H1 (cell line): ENCODE results near the gene TNFRSF1A. TPM values are rescaled to one million over a fixed set of nuclear protein-coding genes. Genes with fewer than 3 reads are reported as not detected.

ENCODE experiments used
- CBX5 ChIP-seq: fragments of 300-800, 300-1000 bp; sonication (generic); IDR thresholded peaks from 2 replicates; pipeline ENCODE4 v1.7.1; 2016; ENCODE audit warnings: antibody characterized with exemption, low read length, low read depth
- EZH2 ChIP-seq: fragments of 200-600 bp; sonication (generic); IDR thresholded peaks from 2 replicates; pipeline ENCODE4 v1.7.1; 2012; ENCODE audit warnings: low read depth, mild to moderate bottlenecking, moderate library complexity, low read length, inconsistent platforms; ENCODE audit not compliant: severe bottlenecking
- HDAC2 ChIP-seq, 2 experiments: fragments of 300-600 bp in 1 of 2; sonication (generic) in 1 of 2; IDR thresholded peaks; 2 replicates each; pipeline ENCODE4 v1.6.1; 2011 to 2012; ENCODE audit warnings: low read depth in 2 of 2, low read length in 2 of 2, mild to moderate bottlenecking in 2 of 2, moderate library complexity in 2 of 2, borderline replicate concordance in 1 of 2, inconsistent platforms in 1 of 2
- POLR2AphosphoS5 ChIP-seq: IDR thresholded peaks from 2 replicates; pipeline ENCODE4 v1.6.1; 2011; ENCODE audit warnings: low read depth, low read length
- POU5F1 ChIP-seq: IDR thresholded peaks from 2 replicates; pipeline ENCODE4 v1.6.1; 2011; ENCODE audit warnings: low read depth, mild to moderate bottlenecking, low read length, moderate library complexity
- TAF1 ChIP-seq: IDR thresholded peaks from 2 replicates; pipeline ENCODE4 v1.6.1; 2011; ENCODE audit warnings: mild to moderate bottlenecking, low read depth, low read length
- TEAD4 ChIP-seq: IDR thresholded peaks from 2 replicates; pipeline ENCODE4 v1.6.1; 2012; ENCODE audit warnings: low read depth, low read length, inconsistent platforms, mixed read lengths
- polyA plus RNA-seq, 7 experiments: library from polyadenylated mRNA; depleted of rRNA in 3 of 7; stranded (reverse) in 5 of 7; unstranded in 2 of 7; fragments of >200 nt in 5 of 7; fragments of 200-250 nt in 2 of 7; gene quantifications; 1 replicate in 5 of 7; 2 replicates in 1 of 7; 4 replicates in 1 of 7; pipeline versions ENCODE4 v1.2.1 to v1.2.3, GENCODE V29; 2011 to 2013; ENCODE audit warnings: missing spikeins in 2 of 7, mixed read lengths in 2 of 7
- total RNA-seq: library from RNA; stranded (reverse); fragmentation: NEBNext Ultra II Directional; extraction: Animal tissue kit (Norgen Biotek cat#: 25700); gene quantifications from 2 replicates; pipeline ENCODE4 v1.2.1, GENCODE V29; 2021

The TNFRSF1A gene
- total and polyA plus RNA-seq, 2 of the 8 experiments (the other 6 are each of a cell fraction or from before 2014, with no cell fraction given), result 28.7 to 42.1 TPM

GRCh38 chr12:6361834-6362233 is 20.0 kb upstream of the TNFRSF1A start (continued):
- TF ChIP-seq POLR2AphosphoS5 (no peak), CBX5 (no peak), HDAC2 (IDR thresholded peaks at IDR 0.05; ENCODE audit: borderline replicate concordance in 1 of 2, low read depth in 2 of 2, low read length in 2 of 2) (no peak), EZH2 (no peak), TAF1 (no peak), POU5F1 (no peak), TEAD4 (no peak)
